ENCODE data around the gene SUZ12. TPM values are rescaled to one million over a fixed set of nuclear protein-coding genes. Genes with fewer than 3 reads are reported as not detected.
"Not testable (repeated sequence)": the region's sequence is repeated elsewhere in the genome, so short reads cannot be mapped to it uniquely, and the experiment has no call there.

Gene SUZ12
- total RNA-seq, 1 experiment from 2014 or later, result 38.5 TPM

DNA sequence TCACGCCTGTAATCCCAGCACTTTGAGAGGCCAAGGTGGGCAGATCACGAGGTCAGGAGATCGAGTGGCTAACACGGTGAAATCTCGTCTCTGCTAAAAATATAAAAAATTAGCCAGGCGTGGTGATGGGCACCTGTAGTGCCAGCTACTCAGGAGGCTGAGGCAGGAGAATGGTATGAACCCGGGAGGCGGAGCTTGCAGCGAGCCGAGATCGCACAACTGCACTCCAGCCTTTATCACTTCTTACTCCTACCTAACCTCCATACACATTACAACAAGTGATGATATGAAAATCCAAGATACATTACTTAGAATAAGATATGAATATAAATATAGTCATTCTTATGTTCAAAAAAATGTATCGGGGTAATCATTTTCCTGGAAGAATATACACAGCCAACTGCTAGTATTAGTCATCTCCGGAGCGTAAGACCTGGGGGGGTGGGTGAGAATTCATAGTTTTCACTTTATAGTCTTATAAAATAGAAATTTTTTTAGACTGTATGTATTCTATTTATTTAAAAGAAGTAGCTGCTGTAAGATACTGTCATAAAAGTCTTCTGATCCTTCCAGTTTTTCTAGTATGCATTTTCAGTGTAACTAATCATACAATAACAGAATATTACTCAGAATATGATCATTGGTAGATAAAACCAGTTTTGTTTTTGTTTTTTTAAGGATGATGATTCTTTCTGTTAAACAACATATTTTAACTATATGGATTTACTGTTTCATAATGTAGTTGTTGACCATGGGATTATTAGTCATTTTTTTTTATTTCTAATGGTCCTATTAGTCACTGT lies 37.7 kb downstream of the SUZ12 start:
- H4K5ac ChIP-seq (ENCODE audit: insufficient read length, low read depth, low read length); H3K27me3 Mint-ChIP-seq (ENCODE audit: low read depth); H3K23me2 ChIP-seq (ENCODE audit: insufficient read length, low read depth, low read length, poor library complexity, severe bottlenecking); H3K18ac ChIP-seq (ENCODE audit: insufficient read length, low read depth, low read length); H3K27ac Mint-ChIP-seq; H3K4me1 Mint-ChIP-seq; H2BK5ac ChIP-seq (ENCODE audit: insufficient read length, low read length); H3K23ac ChIP-seq (ENCODE audit: insufficient read length, low read depth, low read length); H3K9ac ChIP-seq (ENCODE audit: extremely low read depth, insufficient read length, low read length); H3K4me1 ChIP-seq (ENCODE audit: insufficient read depth, low read length); H2AK5ac ChIP-seq (ENCODE audit: insufficient read length, low read length); H3K4ac ChIP-seq (ENCODE audit: low read depth, low read length); DNase-seq; H3K56ac ChIP-seq (ENCODE audit: insufficient read length, low read depth, low read length); H3K14ac ChIP-seq (ENCODE audit: insufficient read depth, low read length); H2BK15ac ChIP-seq (ENCODE audit: low read depth, low read length); H3K27ac ChIP-seq (ENCODE audit: insufficient read length, low read depth, low read length); H2BK20ac ChIP-seq (ENCODE audit: low read depth, low read length, poor library complexity, severe bottlenecking); H3K79me2 ChIP-seq (ENCODE audit: insufficient read depth, low read length); H2BK120ac ChIP-seq (ENCODE audit: low read depth, low read length, poor library complexity, severe bottlenecking); H3K9me3 ChIP-seq (ENCODE audit: control insufficient read depth, low read depth, low read length); H2AFZ ChIP-seq (ENCODE audit: low read length); H4K8ac ChIP-seq (replicated peaks; ENCODE audit: insufficient read length, low read depth, low read length); H3K79me1 ChIP-seq (ENCODE audit: insufficient read depth, low read depth, low read length, poor library complexity, severe bottlenecking); H4K91ac ChIP-seq (ENCODE audit: insufficient read length, low read depth, low read length); H2BK12ac ChIP-seq (ENCODE audit: insufficient read length, low read depth, low read length); H3K4me3 Mint-ChIP-seq; H3K9me3 Mint-ChIP-seq; H3K4me2 ChIP-seq (ENCODE audit: insufficient read depth, insufficient read length, low read length); H4K20me1 ChIP-seq (ENCODE audit: control insufficient read depth, insufficient read depth, insufficient read length); H3T11ph ChIP-seq (ENCODE audit: low read length); H3K27me3 ChIP-seq (ENCODE audit: insufficient read depth, low read length): not testable (repeated sequence)
- peaks cover 13 to 50% (median 33%) of the 10 kb centered on the region in 3 experiments; a peak in 6 of 7 replicates for H3K36me3 Mint-ChIP-seq (ENCODE audit: insufficient read depth in 1 of 3, low read depth in 3 of 3)
- no CpG with 5 or more reads among the region's 14 CpGs for WGBS (ENCODE audit: extremely low coverage, insufficient read length, low lambda C conversion rate)

DNA sequence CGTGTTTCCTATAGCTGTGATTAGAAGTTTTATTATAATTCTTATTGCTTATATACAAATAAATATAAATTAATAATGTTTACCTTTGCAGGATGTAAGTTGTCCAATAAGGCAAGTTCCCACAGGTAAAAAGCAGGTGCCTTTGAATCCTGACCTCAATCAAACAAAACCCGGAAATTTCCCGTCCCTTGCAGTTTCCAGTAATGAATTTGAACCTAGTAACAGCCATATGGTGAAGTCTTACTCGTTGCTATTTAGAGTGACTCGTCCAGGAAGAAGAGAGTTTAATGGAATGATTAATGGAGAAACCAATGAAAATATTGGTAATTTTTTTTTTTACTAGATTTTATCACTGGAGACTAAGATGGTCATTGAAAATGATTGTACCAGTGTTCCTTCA lies 38.6 kb downstream of the SUZ12 start:
- not testable (repeated sequence) for H3K18ac ChIP-seq (ENCODE audit: insufficient read length, low read depth, low read length); H3K23me2 ChIP-seq (ENCODE audit: insufficient read length, low read depth, low read length, poor library complexity, severe bottlenecking); H3K4me3 Mint-ChIP-seq; H3K14ac ChIP-seq (ENCODE audit: insufficient read depth, low read length); DNase-seq; H3K56ac ChIP-seq (ENCODE audit: insufficient read length, low read depth, low read length); H3K79me1 ChIP-seq (ENCODE audit: insufficient read depth, low read depth, low read length, poor library complexity, severe bottlenecking); H3T11ph ChIP-seq (ENCODE audit: low read length); H3K4me1 ChIP-seq (ENCODE audit: insufficient read depth, low read length); H3K4ac ChIP-seq (ENCODE audit: low read depth, low read length); H3K4me2 ChIP-seq (ENCODE audit: insufficient read depth, insufficient read length, low read length); H2BK12ac ChIP-seq (ENCODE audit: insufficient read length, low read depth, low read length); H3K23ac ChIP-seq (ENCODE audit: insufficient read length, low read depth, low read length); H3K79me2 ChIP-seq (ENCODE audit: insufficient read depth, low read length); H2BK20ac ChIP-seq (ENCODE audit: low read depth, low read length, poor library complexity, severe bottlenecking); H2BK5ac ChIP-seq (ENCODE audit: insufficient read length, low read length); H3K27me3 Mint-ChIP-seq (ENCODE audit: low read depth); H2AFZ ChIP-seq (ENCODE audit: low read length); H4K5ac ChIP-seq (ENCODE audit: insufficient read length, low read depth, low read length); H2BK15ac ChIP-seq (ENCODE audit: low read depth, low read length); H2BK120ac ChIP-seq (ENCODE audit: low read depth, low read length, poor library complexity, severe bottlenecking); H4K20me1 ChIP-seq (ENCODE audit: control insufficient read depth, insufficient read depth, insufficient read length); H3K27me3 ChIP-seq (ENCODE audit: insufficient read depth, low read length); H3K27ac Mint-ChIP-seq; H3K9me3 ChIP-seq (ENCODE audit: control insufficient read depth, low read depth, low read length); H3K9me3 Mint-ChIP-seq; H4K8ac ChIP-seq (replicated peaks; ENCODE audit: insufficient read length, low read depth, low read length); H3K9ac ChIP-seq (ENCODE audit: extremely low read depth, insufficient read length, low read length); H2AK5ac ChIP-seq (ENCODE audit: insufficient read length, low read length); H3K4me1 Mint-ChIP-seq; H4K91ac ChIP-seq (ENCODE audit: insufficient read length, low read depth, low read length); H3K27ac ChIP-seq (ENCODE audit: insufficient read length, low read depth, low read length)
- H3K36me3 Mint-ChIP-seq (ENCODE audit: insufficient read depth in 1 of 3, low read depth in 3 of 3), result peaks cover 13 to 53% (median 39%) of the 10 kb centered on the region in 3 experiments; a peak in 6 of 7 replicates
- WGBS (ENCODE audit: extremely low coverage, insufficient read length, low lambda C conversion rate), result no CpG with 5 or more reads among the region's 5 CpGs
